GM12878 (cell line): ENCODE results near the gene FGD6. TPM values are rescaled to one million over a fixed set of nuclear protein-coding genes. Genes with fewer than 3 reads are reported as not detected.

Source experiments
- ATAC-seq: fragments of 200-7000 bp; cut with Tn5 transposase; 3 replicates; pipeline ENCODE4 v1.9.1; 2020; ENCODE audit warnings: mild to moderate bottlenecking, moderate library complexity
- BruUV-seq: library from RNA; stranded (reverse); fragments of 400-500 nt; replicated peaks from 2 replicates; lab custom pipeline; 2021; lab: Mats Ljungman, UMichigan
- CTCF ChIA-PET: fragments of 300-600 bp; sonication (Branson Sonifier 250); formaldehyde crosslinking; extraction: SDS; loops from one replicate; lab custom pipeline; 2021; ENCODE audit warnings: inconsistent platforms; lab: Yijun Ruan, JAX
- POLR2A ChIA-PET: fragments of 350-600 bp; formaldehyde crosslinking; extraction: SDS; loops from one replicate; lab custom pipeline; 2021; ENCODE audit warnings: inconsistent platforms; lab: Charles Lee
- RAD21 ChIA-PET: fragments of 300-600 bp; sonication (Branson Sonifier 250); formaldehyde crosslinking; loops from one replicate; lab custom pipeline; 2023; ENCODE audit warnings: antibody characterized with exemption; ENCODE audit not compliant: unreplicated experiment; lab: Charles Lee
- SMC1A ChIA-PET: fragments of 300-600 bp; sonication (Branson Sonifier 250); formaldehyde crosslinking; loops from one replicate; lab custom pipeline; 2023; ENCODE audit not compliant: unreplicated experiment, uncharacterized antibody; lab: Charles Lee
- DNase-seq: peaks from one replicate; pipeline ENCODE4 v3.0.0-alpha.2; 2011; ENCODE audit warnings: low read depth, low spot score
- FAIRE-seq: peaks from 3 replicates; lab custom pipeline; 2011; peaks lifted over from hg19 to GRCh38; lab: Jason Lieb, UNC
- H2AFZ ChIP-seq: 2 replicates; pipeline ENCODE4 v1.6.0; 2011; ENCODE audit warnings: low read depth, low read length, control low read depth; ENCODE audit not compliant: control insufficient read depth
- H3K27ac ChIP-seq: 2 replicates; pipeline ENCODE4 v1.5.1; 2011; ENCODE audit warnings: control low read depth; ENCODE audit not compliant: control insufficient read depth, insufficient read depth
- H3K27me3 ChIP-seq, 2 experiments: replicated peaks in 1 of 2; 2 replicates each; pipeline versions ENCODE4 v1.6.0 to v1.6.1; 2011; ENCODE audit warnings: low read length in 1 of 2; ENCODE audit not compliant: control insufficient read depth in 2 of 2, insufficient read depth in 2 of 2
- H3K36me3 ChIP-seq, 2 experiments: 2 replicates each; pipeline ENCODE4 v1.5.1; 2011; ENCODE audit warnings: low read length in 1 of 2; ENCODE audit not compliant: control insufficient read depth in 2 of 2, insufficient read depth in 2 of 2
- H3K4me1 ChIP-seq: 2 replicates; pipeline ENCODE4 v1.6.1; 2011; ENCODE audit warnings: mild to moderate bottlenecking, low read length, moderate library complexity, mixed read lengths; ENCODE audit not compliant: control insufficient read depth, insufficient read depth
- H3K4me2 ChIP-seq: 2 replicates; pipeline ENCODE4 v1.6.0; 2011; ENCODE audit warnings: control low read depth; ENCODE audit not compliant: control insufficient read depth, insufficient read depth
- H3K4me3 ChIP-seq: fragments of 200-600 bp; sonication (generic); 2 replicates; pipeline ENCODE4 v1.5.1; 2016
- H3K79me2 ChIP-seq: 2 replicates; pipeline ENCODE4 v1.6.0; 2011; ENCODE audit warnings: low read length; ENCODE audit not compliant: control insufficient read depth, insufficient read depth
- H3K9ac ChIP-seq: 2 replicates; pipeline ENCODE4 v1.8.0; 2011; ENCODE audit warnings: low read length, control low read depth, mixed read lengths; ENCODE audit not compliant: control insufficient read depth, insufficient read depth
- H3K9me3 ChIP-seq: replicated peaks from 3 replicates; pipeline ENCODE4 v1.5.1; 2011; ENCODE audit warnings: mild to moderate bottlenecking, low read length; ENCODE audit not compliant: control insufficient read depth, insufficient read depth
- H4K20me1 ChIP-seq: 2 replicates; pipeline ENCODE4 v1.6.0; 2011; ENCODE audit not compliant: control insufficient read depth, insufficient read depth
- ATF7 ChIP-seq: fragments of 450-650 bp; IDR thresholded peaks from 2 replicates; pipeline ENCODE4 v1.6.1; 2016; ENCODE audit warnings: low read depth, mild to moderate bottlenecking
- BRCA1 ChIP-seq: IDR thresholded peaks from 2 replicates; pipeline ENCODE4 v1.6.1; 2011; ENCODE audit warnings: low read depth, low read length, improper control_type of control experiment
- CTCF ChIP-seq, 3 experiments: IDR thresholded peaks in 2 of 3; conservative IDR thresholded peaks in 1 of 3; 2 replicates each; pipeline ENCODE4 v1.5.1; 2011; ENCODE audit warnings: low read depth in 3 of 3, low read length in 3 of 3, mild to moderate bottlenecking in 3 of 3, control low read depth in 2 of 3, moderate library complexity in 2 of 3, inconsistent platforms in 1 of 3, mixed read lengths in 1 of 3; ENCODE audit not compliant: control insufficient read depth in 2 of 3, insufficient read depth in 1 of 3; ENCODE audit errors: extremely low read depth in 1 of 3
- EED ChIP-seq: sonication (generic); IDR thresholded peaks from 2 replicates; pipeline ENCODE4 v1.6.1; 2016; ENCODE audit warnings: antibody characterized with exemption, low read depth
- FOXM1 ChIP-seq: IDR thresholded peaks from 2 replicates; pipeline ENCODE4 v1.6.1; 2012; ENCODE audit warnings: low read depth, mild to moderate bottlenecking, inconsistent platforms, low read length, moderate library complexity
- GATAD2B ChIP-seq: fragments of 450-650 bp; conservative IDR thresholded peaks from 2 replicates; pipeline ENCODE4 v1.6.1; 2017; ENCODE audit warnings: low read depth, mild to moderate bottlenecking, moderate library complexity
- HDAC2 ChIP-seq: fragments of 200-600 bp; sonication (generic); IDR thresholded peaks from 2 replicates; pipeline ENCODE4 v1.6.1; 2017
- HDAC6 ChIP-seq: fragments of 200-600 bp; sonication (generic); IDR thresholded peaks from one replicate; pipeline ENCODE4 v1.8.0; 2017; ENCODE audit warnings: antibody characterized with exemption; ENCODE audit not compliant: unreplicated experiment
- IRF4 ChIP-seq: IDR thresholded peaks from 2 replicates; pipeline ENCODE4 v1.6.1; 2011; ENCODE audit warnings: low read depth, low read length
- PAX8 ChIP-seq: fragments of 450-650 bp; IDR thresholded peaks from 2 replicates; pipeline ENCODE4 v1.6.1; 2017; ENCODE audit warnings: mild to moderate bottlenecking, moderate library complexity
- POU2F2 ChIP-seq: IDR thresholded peaks from 3 replicates; pipeline ENCODE4 v1.6.1; 2011; ENCODE audit warnings: low read depth, mild to moderate bottlenecking, low read length, borderline replicate concordance
- RAD21 ChIP-seq: IDR thresholded peaks from 2 replicates; pipeline ENCODE4 v1.6.1; 2011; ENCODE audit warnings: mild to moderate bottlenecking, low read depth, low read length, moderate library complexity; ENCODE audit not compliant: insufficient read depth
- RB1 ChIP-seq: fragments of 450-650 bp; formaldehyde crosslinking; IDR thresholded peaks from 2 replicates; pipeline ENCODE4 v1.6.1; 2017; ENCODE audit warnings: mild to moderate bottlenecking, borderline replicate concordance
- SMC3 ChIP-seq: IDR thresholded peaks from 2 replicates; pipeline ENCODE4 v1.6.1; 2011; ENCODE audit warnings: low read length, improper control_type of control experiment, borderline replicate concordance
- STAT3 ChIP-seq: IDR thresholded peaks from 2 replicates; pipeline ENCODE4 v1.6.1; 2011; ENCODE audit warnings: low read depth, low read length, improper control_type of control experiment
- USF1 ChIP-seq: IDR thresholded peaks from 2 replicates; pipeline ENCODE4 v1.6.1; 2011; ENCODE audit warnings: borderline replicate concordance, low read depth, mild to moderate bottlenecking, moderate library complexity, mixed read lengths, low read length; ENCODE audit not compliant: insufficient read depth; ENCODE audit errors: extremely low read length
- ZNF384 ChIP-seq: IDR thresholded peaks from 2 replicates; pipeline ENCODE4 v1.6.1; 2012; ENCODE audit warnings: low read depth, mild to moderate bottlenecking, low read length, improper control_type of control experiment, borderline replicate concordance
- WGBS: methylation state at CpG from one replicate; pipeline ENCODE4 v1.1.6; 2016; ENCODE audit warnings: low lambda C conversion rate; ENCODE audit not compliant: insufficient replicate concordance, insufficient coverage; ENCODE audit errors: missing lambda C conversion rate; 5-methylcytosine and 5-hydroxymethylcytosine counted together
- in situ Hi-C: fragments of 300-500 bp; cut with MboI; formaldehyde crosslinking; loops from 9 replicates; pipeline ENCODE4 v1.14.3; 2018; ENCODE audit warnings: mixed read lengths
- intact Hi-C: fragments of 100-400 bp; cut with micrococcal nuclease; formaldehyde crosslinking; loops from one replicate; pipeline ENCODE4 v1.14.2; 2022; ENCODE audit not compliant: unreplicated experiment
- polyA plus RNA-seq, 11 experiments: library from polyadenylated mRNA; depleted of rRNA in 4 of 11; unstranded in 6 of 11; stranded (reverse) in 5 of 11; fragments of >200 nt; fragmentation: Nextera tagmentation in 4 of 11; fragmentation: Illumina TruSeq in 1 of 11; extraction: Ambion mirVana in 4 of 11; extraction: Trizol in 1 of 11; gene quantifications; 1 replicate in 1 of 11; 2 replicates in 10 of 11; pipeline versions ENCODE4 v1.2.1 to v1.2.3, GENCODE V29; 2011 to 2016; ENCODE audit warnings: inconsistent platforms in 2 of 11, missing spikeins in 2 of 11, low read depth in 1 of 11
- total RNA-seq, 4 experiments: library from RNA; depleted of rRNA in 3 of 4; stranded (reverse); fragments of >200 nt in 3 of 4; fragmentation: Illumina TruSeq in 1 of 4; extraction: Trizol in 1 of 4; gene quantifications; 2 replicates each; pipeline versions ENCODE4 v1.2.1 to v1.2.3, GENCODE V29; 2013 to 2021

Gene FGD6
- total and polyA plus RNA-seq, 10 of the 15 experiments (the other 5 are each of a cell fraction or from before 2014, with no cell fraction given): 2.4 to 15.5 (median 8.9) TPM

- TF ChIP-seq IRF4 (no peak), STAT3 (no peak), RB1 (no peak), HDAC2 (no peak), USF1 (no peak), BRCA1 (no peak)
- TF ChIP-seq, all 136 proteins: peak for 0
Observed at GRCh38 chr12:95118138-95118787, 99.0 kb downstream of the FGD6 start (continued).

GRCh38 chr12:95117178-95117599 lies 100.1 kb downstream of the FGD6 start:
- RAD21 ChIA-PET: interaction anchor here (0.7 to 4.8 kb wide), 12 partner anchors 29 to 1399 kb away, joined by 3 to 64 read pairs (median 4); partner anchors contain the start of genes FGD6 and VEZT
- intact Hi-C loops: loop anchor here (1.0 to 2.0 kb wide), 4 partner anchors 100 to 417 kb away; partner anchors contain the start of genes FGD6, METAP2 and VEZT
- POLR2A ChIA-PET: interaction anchor here (0.6 to 1.3 kb wide), 3 partner anchors 94 to 228 kb away, joined by 3 to 5 read pairs (median 4); partner anchors contain the start of genes FGD6 and VEZT
- no peak overlapping the region for H3K27ac ChIP-seq
- no peak for TF ChIP-seq EED
- no peak for TF ChIP-seq HDAC6
- peak; percentile 89; the same call in 1 of the 2 replicates for TF ChIP-seq SMC3
- peak; percentile 76 for TF ChIP-seq RAD21
- TF ChIP-seq FOXM1: peak; percentile 53; the same call in 1 of the 2 replicates
- TF ChIP-seq PAX8: no peak
- TF ChIP-seq CTCF (IDR thresholded peaks at IDR 0.05 in 2 of 3, conservative IDR thresholded peaks at IDR 0.05 in 1 of 3; ENCODE audit: control insufficient read depth in 2 of 3, extremely low read depth in 1 of 3, insufficient read depth in 1 of 3, low read depth in 3 of 3, low read length in 3 of 3): peak; percentile 39 to 73 (median 54); a peak in 5 of 6 replicates
- 0 out of 3 replicates have a peak, but pooled peaks have one; percentile 21 for TF ChIP-seq POU2F2
- TF ChIP-seq ZNF384: peak; percentile 80; the same call in 1 of the 2 replicates
- TF ChIP-seq ATF7: no peak
- no peak for TF ChIP-seq GATAD2B
- H4K20me1 ChIP-seq: no peaks in the 10 kb centered on the region
- SMC1A ChIA-PET: interaction anchor here (0.6 to 4.1 kb wide), 24 partner anchors 8 to 1399 kb away, joined by 3 to 64 read pairs (median 4); partner anchors contain the start of genes FGD6 and VEZT
- no peak overlapping the region for H3K9ac ChIP-seq
- H3K27me3 ChIP-seq: no peaks in the 10 kb centered on the region
- H2AFZ ChIP-seq: no peak overlapping the region
- CTCF ChIA-PET: interaction anchor here (0.6 to 8.1 kb wide), 30 partner anchors 8 to 458 kb away, joined by 3 to 120 read pairs (median 4); partner anchors contain the start of genes FGD6, METAP2 and VEZT
- no peaks in the 10 kb centered on the region for H3K9me3 ChIP-seq
- FAIRE-seq: peak; percentile 49
- peak; percentile 38 for DNase-seq
- ATAC-seq: peak; percentile 97
- 5% methylated on average over 1 of the region's 2 CpGs for WGBS
- no peaks in the 10 kb centered on the region for H3K79me2 ChIP-seq
- H3K4me1 ChIP-seq: peaks cover 4% of the 10 kb centered on the region
- H3K4me3 ChIP-seq: no peak overlapping the region
- BruUV-seq: no TSS peak
- no peak overlapping the region for H3K4me2 ChIP-seq
- no peaks in the 10 kb centered on the region for H3K36me3 ChIP-seq
- in situ Hi-C loops: loop anchor here (5.0 kb wide), 1 partner anchor 420 kb away; no protein-coding TSS in a partner anchor
